SJSA1 (cell line): ENCODE measurements around the gene DIP2C. TPM values are rescaled to one million over a fixed set of nuclear protein-coding genes. Genes with fewer than 3 reads are reported as not detected.
"Not testable (repeated sequence)": the region's sequence is repeated elsewhere in the genome, so short reads cannot be mapped to it uniquely, and the experiment has no call there.

ENCODE experiments used
- DNase-seq, 2 experiments: peaks; one replicate each; pipeline ENCODE4 v3.0.0-alpha.2; 2015 to 2020; ENCODE audit warnings: low spot score in 2 of 2, low read depth in 1 of 2
- H3K27ac ChIP-seq: fragments of 250-450 bp; sonication (Bioruptor Pico); 2 replicates; pipeline ENCODE4 v1.5.1; 2020; ENCODE audit warnings: mild to moderate bottlenecking, moderate library complexity
- H3K27me3 ChIP-seq: fragments of 250-450 bp; sonication (Bioruptor Pico); replicated peaks from 2 replicates; pipeline ENCODE4 v1.5.1; 2020; ENCODE audit warnings: mild to moderate bottlenecking, moderate library complexity
- H3K36me3 ChIP-seq: fragments of 250-450 bp; sonication (Bioruptor Pico); 2 replicates; pipeline ENCODE4 v1.5.1; 2020; ENCODE audit warnings: mild to moderate bottlenecking
- H3K4me1 ChIP-seq: fragments of 250-450 bp; sonication (Bioruptor Pico); replicated peaks from 2 replicates; pipeline ENCODE4 v1.6.1; 2021; ENCODE audit warnings: mild to moderate bottlenecking
- H3K4me3 ChIP-seq: fragments of 250-450 bp; sonication (Bioruptor Pico); 2 replicates; pipeline ENCODE4 v1.5.1; 2020; ENCODE audit warnings: mild to moderate bottlenecking
- H3K9me3 ChIP-seq: fragments of 250-450 bp; sonication (Bioruptor Pico); replicated peaks from 2 replicates; pipeline ENCODE4 v1.5.1; 2020; ENCODE audit warnings: mild to moderate bottlenecking
- total RNA-seq: library from RNA; depleted of rRNA; stranded (reverse); fragments of >200 nt; shearing (Covaris generic); gene quantifications from 2 replicates; pipeline ENCODE4 v1.2.3, GENCODE V29; 2014

DIP2C gene
- total RNA-seq, 1 experiment from 2014 or later, result 17.5 TPM

DNA sequence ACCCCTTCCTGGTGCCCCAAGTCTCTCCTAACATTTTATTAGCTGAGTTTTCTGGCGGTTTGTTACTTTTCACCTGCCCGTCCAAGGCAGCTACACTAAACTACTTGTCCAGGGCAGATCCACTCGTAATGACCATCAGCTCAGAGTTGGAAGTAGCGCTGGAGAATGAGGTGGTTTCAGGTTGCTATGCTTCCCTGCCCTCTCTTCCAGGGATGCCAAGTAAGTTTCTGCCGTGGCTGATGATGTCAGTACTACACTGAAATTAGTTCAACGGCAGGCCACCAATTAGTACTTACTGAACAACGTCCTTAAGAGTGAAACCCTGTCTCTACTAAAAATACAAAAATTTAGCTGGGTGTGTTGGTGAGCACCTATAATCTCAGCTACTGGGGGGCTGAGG, 55.2 kb downstream of the DIP2C start:
- no peak overlapping the region for H3K4me3 ChIP-seq
- H3K9me3 ChIP-seq, result no peaks in the 10 kb centered on the region
- no peak overlapping the region for H3K27ac ChIP-seq
- H3K36me3 ChIP-seq, result peaks cover 13% of the 10 kb centered on the region
- no peaks in the 10 kb centered on the region for H3K27me3 ChIP-seq
- DNase-seq, result no peak
- H3K4me1 ChIP-seq, result no peaks in the 10 kb centered on the region

DNA sequence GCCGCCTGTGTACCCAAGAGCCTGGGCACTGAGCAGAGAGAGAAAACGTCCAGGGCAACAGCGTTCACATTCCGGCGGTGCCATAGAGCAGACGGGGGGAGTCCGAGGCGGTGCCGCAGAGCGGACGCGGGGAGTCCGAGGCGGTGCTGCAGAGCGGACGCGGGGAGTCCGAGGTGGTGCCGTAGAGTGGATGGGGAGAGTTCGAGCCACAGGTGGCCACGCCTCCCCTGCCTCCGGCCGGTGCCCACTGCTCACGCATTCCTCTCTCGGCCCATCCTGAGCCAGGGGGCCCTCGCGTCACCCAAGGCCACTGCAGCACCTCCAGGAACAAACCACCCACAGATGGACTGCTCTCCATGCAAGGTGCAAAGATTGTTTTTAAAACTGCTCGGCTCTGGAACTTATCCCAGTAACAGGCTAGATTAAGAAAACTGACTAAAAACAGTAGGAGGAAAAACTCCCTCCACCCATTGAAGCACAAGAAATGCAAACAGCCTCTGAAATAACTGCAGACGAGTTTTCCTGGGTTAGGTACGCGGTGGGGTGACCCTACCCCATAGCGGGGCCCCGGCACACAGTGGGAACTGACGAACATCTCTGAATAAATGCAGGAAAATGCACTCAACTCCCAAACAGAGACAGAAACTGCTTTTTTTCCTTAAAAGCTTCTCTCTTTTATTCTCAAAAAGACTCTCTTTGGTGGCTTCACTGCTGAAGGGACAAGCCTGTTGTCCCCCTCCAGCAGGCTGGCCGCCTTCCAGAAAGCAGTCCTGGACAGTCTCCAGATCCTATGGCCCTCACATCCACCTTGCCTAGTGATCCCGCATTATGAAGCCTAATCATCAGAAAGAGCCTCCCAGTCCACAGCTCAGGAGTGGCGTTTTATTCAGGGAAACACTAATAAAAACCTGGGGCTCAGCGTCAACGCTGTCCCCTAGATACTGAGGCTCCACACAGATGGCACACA, 55.9 kb downstream of the DIP2C start:
- Histone ChIP-seq H3K27ac (no peak overlapping the region), H3K4me1 (no peaks in the 10 kb centered on the region)
- DNase-seq, result no peak

GRCh38 chr10:632807-633177, 56.7 kb downstream of the DIP2C start:
- not testable (repeated sequence) for H3K4me1 ChIP-seq, H3K9me3 ChIP-seq, H3K27me3 ChIP-seq, H3K4me3 ChIP-seq, H3K27ac ChIP-seq, DNase-seq
- peaks cover 13% of the 10 kb centered on the region for H3K36me3 ChIP-seq

More for the DNA sequence above, 55.9 kb downstream of the DIP2C start:
- H3K27me3 ChIP-seq, result no peaks in the 10 kb centered on the region
- H3K9me3 ChIP-seq, result no peaks in the 10 kb centered on the region
- peaks cover 13% of the 10 kb centered on the region for H3K36me3 ChIP-seq
- H3K4me3 ChIP-seq, result no peak overlapping the region

DNA sequence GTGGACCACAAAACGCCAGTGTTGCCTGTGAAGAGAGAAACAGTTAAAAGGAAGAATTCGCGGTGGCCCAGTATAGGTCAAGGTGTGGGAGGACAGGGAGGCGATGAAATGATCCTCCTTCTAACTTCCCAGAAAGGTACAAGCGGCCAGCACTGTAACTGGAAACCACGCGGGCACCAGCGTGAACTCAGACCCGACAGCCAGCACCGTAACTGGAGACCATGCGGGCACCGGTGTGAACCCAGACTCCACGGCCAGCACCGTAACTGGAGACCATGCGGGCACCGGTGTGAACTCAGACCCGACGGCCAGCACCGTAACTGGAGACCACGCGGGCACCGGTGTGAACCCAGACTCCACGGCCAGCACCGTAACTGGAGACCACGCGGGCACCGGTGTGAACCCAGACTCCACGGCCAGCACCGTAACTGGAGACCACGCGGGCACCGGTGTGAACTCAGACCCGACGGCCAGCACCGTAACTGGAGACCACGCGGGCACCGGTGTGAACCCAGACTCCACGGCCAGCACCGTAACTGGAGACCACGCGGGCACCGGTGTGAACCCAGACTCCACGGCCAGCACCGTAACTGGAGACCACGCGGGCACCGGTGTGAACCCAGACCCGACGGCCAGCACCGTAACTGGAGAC, 57.2 kb downstream of the DIP2C start:
- not testable (repeated sequence) for H3K27ac ChIP-seq, H3K27me3 ChIP-seq, H3K9me3 ChIP-seq

GRCh38 chr10:631266-631665, 58.2 kb downstream of the DIP2C start:
- Histone ChIP-seq H3K4me3 (no peak overlapping the region), H3K9me3 (no peaks in the 10 kb centered on the region), H3K4me1 (peaks cover 2% of the 10 kb centered on the region), H3K27me3 (no peaks in the 10 kb centered on the region), H3K36me3 (peaks cover 13% of the 10 kb centered on the region), H3K27ac (no peak overlapping the region)
- DNase-seq, result no peak

More for the DNA sequence above, 57.2 kb downstream of the DIP2C start:
- peaks cover 13% of the 10 kb centered on the region for H3K36me3 ChIP-seq
- not testable (repeated sequence) for H3K4me1 ChIP-seq, DNase-seq, H3K4me3 ChIP-seq

DNA sequence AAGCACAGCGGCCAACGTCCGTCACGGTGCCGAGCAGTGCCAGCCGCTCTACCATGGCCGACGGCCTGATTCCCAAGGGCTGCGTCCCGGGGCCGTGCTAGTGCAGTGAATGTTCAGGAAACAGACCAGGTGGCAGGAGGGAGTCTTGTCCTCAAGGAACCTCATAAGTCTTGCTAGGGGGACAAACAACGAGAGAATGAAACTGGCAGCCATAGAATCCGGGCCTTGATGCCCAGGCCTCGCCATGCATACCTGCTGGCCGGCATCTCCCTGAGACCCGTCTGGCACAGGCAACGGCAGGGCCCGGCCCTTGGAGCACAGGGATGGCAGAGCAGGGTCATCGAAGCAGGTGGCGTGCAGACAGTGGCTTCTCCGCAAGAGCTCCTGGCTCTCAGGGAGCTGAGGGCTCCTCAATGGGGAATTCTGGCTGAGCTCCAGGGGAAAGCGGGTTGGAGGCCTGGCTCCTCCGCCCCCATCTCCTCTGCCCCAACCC, 58.8 kb downstream of the DIP2C start:
- no peak overlapping the region for H3K27ac ChIP-seq
- no peaks in the 10 kb centered on the region for H3K9me3 ChIP-seq
- H3K27me3 ChIP-seq, result no peaks in the 10 kb centered on the region
- no peak overlapping the region for H3K4me3 ChIP-seq
- H3K4me1 ChIP-seq, result peaks cover 9% of the 10 kb centered on the region
- no peak for DNase-seq
- peaks cover 13% of the 10 kb centered on the region for H3K36me3 ChIP-seq

GRCh38 chr10:629186-629998, 60.1 kb downstream of the DIP2C start:
- H3K27ac ChIP-seq, result no peak overlapping the region
- no peak for DNase-seq
- peaks cover 13% of the 10 kb centered on the region for H3K36me3 ChIP-seq
- H3K4me3 ChIP-seq, result no peak overlapping the region
- H3K9me3 ChIP-seq, result no peaks in the 10 kb centered on the region
- H3K4me1 ChIP-seq, result peaks cover 21% of the 10 kb centered on the region
- no peaks in the 10 kb centered on the region for H3K27me3 ChIP-seq

GRCh38 chr10:628386-629045, 61.0 kb downstream of the DIP2C start:
- H3K9me3 ChIP-seq, result no peaks in the 10 kb centered on the region
- H3K27me3 ChIP-seq, result no peaks in the 10 kb centered on the region
- DNase-seq, result no peak
- H3K36me3 ChIP-seq, result peaks cover 13% of the 10 kb centered on the region
- no peak overlapping the region for H3K27ac ChIP-seq
- no peak overlapping the region for H3K4me3 ChIP-seq
- peaks cover 27% of the 10 kb centered on the region for H3K4me1 ChIP-seq

DNA sequence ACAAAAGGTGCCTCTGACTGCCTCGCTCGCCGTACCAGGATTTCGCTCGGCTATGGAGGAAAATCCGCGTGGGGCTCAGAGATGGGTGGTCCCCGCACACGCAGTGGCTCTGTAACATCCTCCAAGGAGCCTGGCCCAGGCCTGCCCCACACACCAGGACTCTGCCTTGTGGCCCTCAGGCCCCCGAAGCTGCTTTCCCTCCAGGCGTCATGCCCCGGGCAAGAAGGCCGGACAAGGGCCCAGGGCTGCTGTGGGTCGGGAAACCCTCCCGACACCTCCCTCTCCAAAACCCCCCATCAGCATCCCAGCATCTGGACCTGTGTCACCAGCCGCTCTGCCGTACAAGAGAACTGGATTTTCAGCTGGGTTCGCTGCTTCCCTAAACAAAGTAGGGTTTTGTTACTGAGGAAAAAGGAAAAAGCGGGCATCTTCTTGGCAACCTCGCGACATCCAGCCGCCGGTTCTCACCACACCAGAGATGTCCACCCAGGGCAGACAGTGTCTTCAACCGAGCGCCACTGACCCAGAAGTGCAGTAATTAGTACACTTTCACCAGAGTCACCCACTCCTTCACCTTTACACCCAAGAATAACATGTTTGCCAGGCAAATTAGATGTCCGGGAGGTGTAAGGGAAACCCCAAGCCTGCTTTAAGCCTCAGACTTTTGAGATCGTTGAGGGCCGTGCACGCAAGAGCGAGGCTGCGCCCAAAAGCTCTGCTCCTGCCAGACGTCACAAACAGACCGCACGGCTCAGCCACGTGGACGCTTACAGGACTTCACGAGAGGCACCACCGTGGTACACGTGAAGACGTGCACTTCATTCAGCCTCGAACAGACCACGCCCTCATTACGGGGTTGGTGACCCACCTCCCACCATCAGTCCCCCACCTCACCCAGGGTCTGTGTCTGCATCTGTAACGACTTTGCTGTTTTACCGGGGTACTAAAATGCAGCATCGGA, 62.2 kb downstream of the DIP2C start:
- no peak overlapping the region for H3K4me3 ChIP-seq
- H3K36me3 ChIP-seq, result peaks cover 13% of the 10 kb centered on the region
- peaks cover 27% of the 10 kb centered on the region for H3K4me1 ChIP-seq
- no peak overlapping the region for H3K27ac ChIP-seq
- no peaks in the 10 kb centered on the region for H3K27me3 ChIP-seq
- no peaks in the 10 kb centered on the region for H3K9me3 ChIP-seq
- DNase-seq, result no peak

- peaks cover 27% of the 10 kb centered on the region for H3K4me1 ChIP-seq
- no peak overlapping the region for H3K4me3 ChIP-seq
- H3K9me3 ChIP-seq, result no peaks in the 10 kb centered on the region
- H3K27me3 ChIP-seq, result no peaks in the 10 kb centered on the region
- H3K36me3 ChIP-seq, result peaks cover 17% of the 10 kb centered on the region
- no peak for DNase-seq
- H3K27ac ChIP-seq, result peak overlapping the region; percentile 61
Observed at GRCh38 chr10:625751-626711, 63.4 kb downstream of the DIP2C start.

- peaks cover 27% of the 10 kb centered on the region for H3K4me1 ChIP-seq
- peaks cover 15% of the 10 kb centered on the region for H3K36me3 ChIP-seq
- DNase-seq, result no peak
- H3K27me3 ChIP-seq, result no peaks in the 10 kb centered on the region
- H3K27ac ChIP-seq, result peak overlapping the region; percentile 61
- H3K9me3 ChIP-seq, result no peaks in the 10 kb centered on the region
- H3K4me3 ChIP-seq, result peak overlapping the region; percentile 3
Observed at GRCh38 chr10:625333-625696, 64.2 kb downstream of the DIP2C start.
